Measurements from ENCODE around the gene GALNT9. TPM values are rescaled to one million over a fixed set of nuclear protein-coding genes. Genes with fewer than 3 reads are reported as not detected.
"Not testable (repeated sequence)": the region's sequence is repeated elsewhere in the genome, so short reads cannot be mapped to it uniquely, and the experiment has no call there.

The GALNT9 gene
- total RNA-seq, 1 experiment from 2014 or later, result 0.45 TPM

DNA sequence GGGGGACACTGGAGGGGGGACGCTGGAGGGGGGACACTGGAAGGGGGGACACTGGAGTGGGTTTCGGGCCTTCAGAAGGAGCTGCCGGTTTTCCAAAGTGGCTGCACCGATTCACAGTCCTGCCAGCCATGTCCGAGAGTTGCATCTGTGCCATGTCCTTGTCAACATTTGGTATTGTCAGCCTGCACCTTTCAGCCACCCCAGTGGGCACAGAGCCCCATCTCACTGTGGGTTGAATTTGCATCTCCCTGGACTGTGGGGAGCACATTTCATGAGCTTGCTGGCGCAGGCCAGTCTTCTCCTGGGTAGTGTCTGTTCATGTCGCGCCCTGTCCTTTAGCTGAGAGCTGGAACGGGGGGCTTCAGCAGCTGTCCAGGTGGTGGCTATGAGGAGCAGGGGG, 72.7 kb downstream of the GALNT9 start:
- no peak for TF ChIP-seq CTCF (IDR thresholded peaks at IDR 0.05; ENCODE audit: insufficient read depth in 1 of 2, low read depth in 1 of 2, low read length in 1 of 2, severe bottlenecking in 1 of 2, unreplicated experiment in 1 of 2)
- Mint-ChIP-seq H3K4me1 (ENCODE audit: low read depth, unreplicated experiment) (no peaks in the 10 kb centered on the region), H3K9me3 (ENCODE audit: unreplicated experiment) (no peaks in the 10 kb centered on the region), H3K27ac (ENCODE audit: unreplicated experiment) (no peak overlapping the region), H3K4me3 (ENCODE audit: unreplicated experiment) (no peak overlapping the region), H3K27me3 (ENCODE audit: insufficient read depth, unreplicated experiment) (peaks cover 15% of the 10 kb centered on the region), H3K36me3 (ENCODE audit: insufficient read depth, unreplicated experiment) (no peaks in the 10 kb centered on the region)
- ChIA-PET CTCF (no interaction called here), POLR2A (no interaction called here)
- BruUV-seq (replicated peaks), result no TSS peak
- Histone ChIP-seq H3K27me3 (replicated peaks; ENCODE audit: control insufficient read depth, insufficient read depth, low read length) (no peaks in the 10 kb centered on the region), H3K4me3 (ENCODE audit: low read depth, low read length) (no peak overlapping the region), H3K36me3 (ENCODE audit: control insufficient read depth, insufficient read depth, low read length) (no peaks in the 10 kb centered on the region), H3K9me3 (no peaks in the 10 kb centered on the region), H3K4me1 (no peaks in the 10 kb centered on the region)
- intact Hi-C loops (cut with micrococcal nuclease; ENCODE audit: unreplicated experiment), result no loop called here
- no peak for DNase-seq

GRCh38 chr12:132255642-132256041, 73.7 kb downstream of the GALNT9 start:
- DNase-seq, result no peak
- ChIA-PET CTCF (no interaction called here), POLR2A (no interaction called here)
- Histone ChIP-seq H3K9me3 (no peaks in the 10 kb centered on the region), H3K27me3 (replicated peaks; ENCODE audit: control insufficient read depth, insufficient read depth, low read length) (no peaks in the 10 kb centered on the region), H3K4me1 (no peaks in the 10 kb centered on the region), H3K4me3 (ENCODE audit: low read depth, low read length) (no peak overlapping the region), H3K36me3 (ENCODE audit: control insufficient read depth, insufficient read depth, low read length) (no peaks in the 10 kb centered on the region)
- H3K4me3 Mint-ChIP-seq (ENCODE audit: unreplicated experiment), result no peak overlapping the region
- intact Hi-C loops (cut with micrococcal nuclease; ENCODE audit: unreplicated experiment), result no loop called here
- no peaks in the 10 kb centered on the region for H3K9me3 Mint-ChIP-seq (ENCODE audit: unreplicated experiment)
- TF ChIP-seq CTCF (IDR thresholded peaks at IDR 0.05; ENCODE audit: insufficient read depth in 1 of 2, low read depth in 1 of 2, low read length in 1 of 2, severe bottlenecking in 1 of 2, unreplicated experiment in 1 of 2), result no peak
- H3K4me1 Mint-ChIP-seq (ENCODE audit: low read depth, unreplicated experiment), result no peaks in the 10 kb centered on the region
- peaks cover 12% of the 10 kb centered on the region for H3K27me3 Mint-ChIP-seq (ENCODE audit: insufficient read depth, unreplicated experiment)
- no peak overlapping the region for H3K27ac Mint-ChIP-seq (ENCODE audit: unreplicated experiment)
- H3K36me3 Mint-ChIP-seq (ENCODE audit: insufficient read depth, unreplicated experiment), result no peaks in the 10 kb centered on the region
- BruUV-seq (replicated peaks), result no TSS peak

- H3K27me3 ChIP-seq (replicated peaks; ENCODE audit: control insufficient read depth, insufficient read depth, low read length), result no peaks in the 10 kb centered on the region
- no peaks in the 10 kb centered on the region for H3K4me1 ChIP-seq
- no peak for DNase-seq
- ChIA-PET CTCF (no interaction called here), POLR2A (no interaction called here)
- TF ChIP-seq CTCF (IDR thresholded peaks at IDR 0.05; ENCODE audit: insufficient read depth in 1 of 2, low read depth in 1 of 2, low read length in 1 of 2, severe bottlenecking in 1 of 2, unreplicated experiment in 1 of 2), result no peak
- Mint-ChIP-seq H3K4me1 (ENCODE audit: low read depth, unreplicated experiment) (no peaks in the 10 kb centered on the region), H3K27ac (ENCODE audit: unreplicated experiment) (no peak overlapping the region), H3K4me3 (ENCODE audit: unreplicated experiment) (no peak overlapping the region), H3K27me3 (ENCODE audit: insufficient read depth, unreplicated experiment) (peaks cover 20% of the 10 kb centered on the region), H3K36me3 (ENCODE audit: insufficient read depth, unreplicated experiment) (no peaks in the 10 kb centered on the region), H3K9me3 (ENCODE audit: unreplicated experiment) (no peaks in the 10 kb centered on the region)
- BruUV-seq (replicated peaks), result no TSS peak
- no peaks in the 10 kb centered on the region for H3K9me3 ChIP-seq
- intact Hi-C loops (cut with micrococcal nuclease; ENCODE audit: unreplicated experiment), result no loop called here
- no peaks in the 10 kb centered on the region for H3K36me3 ChIP-seq (ENCODE audit: control insufficient read depth, insufficient read depth, low read length)
- H3K4me3 ChIP-seq (ENCODE audit: low read depth, low read length), result no peak overlapping the region
Observed at GRCh38 chr12:132253698-132254480, 75.5 kb downstream of the GALNT9 start.

DNA sequence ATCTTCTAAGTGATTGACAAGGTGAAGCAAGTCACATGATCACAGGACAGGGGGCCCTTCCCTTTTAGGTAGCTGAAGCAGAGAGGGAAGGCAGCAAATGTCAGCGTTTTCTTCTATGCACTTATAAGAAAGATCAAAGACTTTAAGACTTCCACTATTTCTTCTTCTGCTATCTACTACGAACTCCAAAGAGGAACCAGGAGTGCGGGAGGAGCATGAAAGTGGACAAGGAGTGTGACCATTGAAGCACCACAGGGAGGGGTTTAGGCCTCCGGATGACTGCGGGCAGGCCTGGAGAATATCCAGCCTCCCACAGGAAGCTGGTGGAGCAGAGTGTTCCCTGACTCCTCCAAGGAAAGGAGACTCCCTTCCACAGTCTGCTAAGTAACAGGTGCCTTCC, 76.4 kb downstream of the GALNT9 start:
- not testable (repeated sequence) for H3K27me3 ChIP-seq (replicated peaks; ENCODE audit: control insufficient read depth, insufficient read depth, low read length)

More for the DNA sequence above, 76.4 kb downstream of the GALNT9 start:
- BruUV-seq (replicated peaks); H3K4me1 ChIP-seq; H3K27ac Mint-ChIP-seq (ENCODE audit: unreplicated experiment); H3K36me3 ChIP-seq (ENCODE audit: control insufficient read depth, insufficient read depth, low read length); intact Hi-C loops (cut with micrococcal nuclease; ENCODE audit: unreplicated experiment); H3K4me3 ChIP-seq (ENCODE audit: low read depth, low read length); H3K9me3 Mint-ChIP-seq (ENCODE audit: unreplicated experiment); DNase-seq; H3K9me3 ChIP-seq; POLR2A ChIA-PET; H3K4me1 Mint-ChIP-seq (ENCODE audit: low read depth, unreplicated experiment); CTCF ChIA-PET; H3K36me3 Mint-ChIP-seq (ENCODE audit: insufficient read depth, unreplicated experiment); H3K4me3 Mint-ChIP-seq (ENCODE audit: unreplicated experiment): not testable (repeated sequence)
- H3K27me3 Mint-ChIP-seq (ENCODE audit: insufficient read depth, unreplicated experiment), result peaks cover 18% of the 10 kb centered on the region
